Activated CD4-positive, CD25-positive, alpha-beta regulatory T cell (primary cell): ENCODE data around the gene ACSM3.
"Not testable (repeated sequence)": the region's sequence is repeated elsewhere in the genome, so short reads cannot be mapped to it uniquely, and the experiment has no call there.

Experiments
- DNase-seq, 4 experiments: peaks; one replicate each; lab custom pipeline; 2025; lab: John Stamatoyannopoulos, UW

The ACSM3 gene, protein sequence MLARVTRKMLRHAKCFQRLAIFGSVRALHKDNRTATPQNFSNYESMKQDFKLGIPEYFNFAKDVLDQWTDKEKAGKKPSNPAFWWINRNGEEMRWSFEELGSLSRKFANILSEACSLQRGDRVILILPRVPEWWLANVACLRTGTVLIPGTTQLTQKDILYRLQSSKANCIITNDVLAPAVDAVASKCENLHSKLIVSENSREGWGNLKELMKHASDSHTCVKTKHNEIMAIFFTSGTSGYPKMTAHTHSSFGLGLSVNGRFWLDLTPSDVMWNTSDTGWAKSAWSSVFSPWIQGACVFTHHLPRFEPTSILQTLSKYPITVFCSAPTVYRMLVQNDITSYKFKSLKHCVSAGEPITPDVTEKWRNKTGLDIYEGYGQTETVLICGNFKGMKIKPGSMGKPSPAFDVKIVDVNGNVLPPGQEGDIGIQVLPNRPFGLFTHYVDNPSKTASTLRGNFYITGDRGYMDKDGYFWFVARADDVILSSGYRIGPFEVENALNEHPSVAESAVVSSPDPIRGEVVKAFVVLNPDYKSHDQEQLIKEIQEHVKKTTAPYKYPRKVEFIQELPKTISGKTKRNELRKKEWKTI

DNA sequence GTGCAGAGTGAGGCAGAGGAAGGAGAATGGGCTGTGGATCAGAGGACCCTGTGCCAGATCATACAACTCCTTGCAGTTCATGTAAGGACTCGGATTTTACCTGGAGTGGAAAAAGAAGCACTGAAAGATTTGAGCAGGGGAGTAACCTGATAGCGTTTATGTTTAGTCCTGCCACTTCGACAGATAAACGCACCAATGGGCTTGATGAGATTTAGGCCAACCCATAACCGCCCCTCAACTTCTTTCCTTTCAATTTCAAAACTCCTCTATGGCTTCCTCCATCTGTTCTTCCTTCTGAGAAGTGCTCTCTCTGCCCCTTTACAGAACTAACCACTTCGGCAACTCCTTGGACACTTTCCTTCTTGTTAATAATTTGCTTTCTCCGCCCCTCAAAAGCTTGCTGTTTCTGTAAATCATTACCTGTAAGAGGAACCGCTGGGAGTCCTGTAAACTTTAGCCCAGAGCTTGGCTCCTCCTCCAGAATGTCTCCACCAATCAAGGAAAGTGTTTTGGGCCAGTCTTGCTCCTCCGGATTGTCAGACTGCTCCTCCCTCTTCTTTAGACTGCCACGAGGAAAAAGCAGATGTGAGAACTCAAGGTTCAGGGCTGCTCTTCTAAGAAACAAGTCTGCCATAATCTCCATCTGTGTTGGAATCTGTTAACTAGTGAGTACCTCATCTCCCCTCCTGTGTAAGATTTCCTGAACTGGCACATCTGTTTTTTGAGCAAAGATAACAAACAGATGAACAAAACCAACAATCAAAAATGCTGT is at the start of gene ACSM3:
TSS of gene ACSM3 (plus strand) at position 554 of the 772 bp plus-strand sequence. CDS start 6,021 bp downstream, outside the sequence.
- peak in 3 of 4 experiments; percentile 14 to 24 (median 24) for DNase-seq

DNA sequence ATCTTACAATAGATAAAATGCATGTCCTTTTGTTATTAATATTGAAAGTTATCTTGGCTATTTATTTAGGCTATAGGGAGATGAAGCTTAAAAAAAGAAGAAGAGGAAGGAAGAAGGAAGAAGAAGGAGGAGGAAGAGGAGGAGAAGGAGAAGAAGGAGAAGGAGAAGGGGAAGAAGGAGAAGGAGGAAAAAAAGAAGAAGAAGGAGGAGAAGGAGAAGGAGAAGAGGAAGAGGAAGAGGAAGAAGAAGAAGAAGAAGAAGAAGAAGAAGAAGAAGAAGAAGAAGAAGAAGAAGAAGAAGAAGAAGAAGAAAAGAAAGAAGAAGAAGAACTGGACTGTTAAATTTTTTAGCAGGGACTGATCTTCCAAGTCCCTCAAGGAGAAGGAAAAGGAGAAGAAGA is 46.1 kb upstream of the ACSM3 start:
- not testable (repeated sequence) for DNase-seq

DNA sequence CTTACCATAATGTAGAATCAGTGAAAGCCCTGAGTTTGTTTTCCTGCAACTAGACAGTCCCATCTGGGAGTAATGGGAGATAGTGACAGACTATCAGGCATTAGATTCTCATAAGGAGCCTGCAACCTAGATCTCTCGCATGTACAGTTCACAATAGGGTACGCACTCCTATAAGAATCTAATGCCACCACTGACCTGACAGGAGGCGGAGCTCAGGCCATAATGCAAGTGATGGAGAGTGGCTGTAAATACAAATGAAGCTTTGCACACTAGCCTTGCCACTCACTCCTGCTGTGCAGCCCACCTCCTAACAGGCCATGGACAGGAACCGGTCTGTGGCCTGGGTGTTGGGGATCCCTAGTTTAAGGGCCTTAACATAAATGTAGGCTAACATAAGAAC is 43.6 kb upstream of the ACSM3 start:
- DNase-seq = no peak

DNA sequence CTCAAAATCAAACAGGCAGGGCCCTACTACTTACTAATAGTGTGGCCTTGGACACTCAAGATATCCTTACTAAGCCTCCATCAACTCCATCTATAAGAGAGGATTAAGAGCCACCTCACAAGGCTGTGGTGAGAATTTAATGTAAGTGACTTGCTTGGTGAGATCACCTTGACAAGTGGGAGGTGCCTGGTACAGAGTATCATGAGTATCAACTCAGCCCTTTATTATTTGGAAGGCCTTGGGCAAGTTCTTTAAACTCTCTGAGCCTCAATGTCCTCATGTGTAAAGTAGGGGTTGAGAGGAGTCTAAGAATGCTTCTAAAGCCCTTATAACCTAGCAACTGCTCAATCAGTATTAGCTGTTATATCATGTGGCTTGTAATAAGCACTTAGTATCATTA is 37.2 kb upstream of the ACSM3 start:
- DNase-seq = no peak

DNA sequence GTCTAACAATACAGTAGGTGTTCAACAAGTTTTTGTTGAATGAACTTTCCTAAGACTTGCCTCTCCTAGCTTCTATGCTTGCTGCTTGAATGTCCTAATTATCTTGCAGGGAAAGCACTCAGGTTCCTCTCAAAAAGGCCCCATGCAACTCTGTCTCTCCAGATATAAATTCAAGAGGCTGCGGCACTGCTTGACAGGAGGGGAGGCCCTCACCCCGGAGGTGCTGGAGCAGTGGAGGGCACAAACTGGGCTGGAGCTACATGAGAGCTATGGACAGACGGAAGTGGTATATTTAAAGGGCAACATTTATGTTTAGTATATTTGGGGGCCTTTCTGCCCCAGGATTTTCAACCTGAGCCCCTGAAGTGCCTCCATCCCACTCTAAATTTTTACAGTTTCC is 36.6 kb upstream of the ACSM3 start:
- DNase-seq = no peak

DNA sequence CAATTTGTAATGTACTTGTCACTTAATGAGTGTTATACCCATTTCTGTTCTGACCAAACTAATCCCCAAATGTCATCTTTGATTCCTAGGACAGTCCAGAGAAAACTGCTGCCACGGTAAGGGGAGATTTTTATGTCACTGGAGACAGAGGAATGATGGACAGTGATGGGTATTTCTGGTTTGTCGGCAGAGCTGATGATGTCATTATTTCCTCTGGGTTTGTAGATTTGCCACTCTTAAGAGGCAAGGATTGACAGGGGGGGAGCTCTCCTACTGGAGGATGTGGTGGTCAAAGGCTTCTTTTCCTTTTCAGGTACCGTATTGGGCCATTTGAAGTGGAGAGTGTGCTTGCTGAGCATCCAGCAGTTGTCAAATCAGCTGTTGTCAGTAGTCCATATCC is 34.7 kb upstream of the ACSM3 start:
- no peak for DNase-seq

DNA sequence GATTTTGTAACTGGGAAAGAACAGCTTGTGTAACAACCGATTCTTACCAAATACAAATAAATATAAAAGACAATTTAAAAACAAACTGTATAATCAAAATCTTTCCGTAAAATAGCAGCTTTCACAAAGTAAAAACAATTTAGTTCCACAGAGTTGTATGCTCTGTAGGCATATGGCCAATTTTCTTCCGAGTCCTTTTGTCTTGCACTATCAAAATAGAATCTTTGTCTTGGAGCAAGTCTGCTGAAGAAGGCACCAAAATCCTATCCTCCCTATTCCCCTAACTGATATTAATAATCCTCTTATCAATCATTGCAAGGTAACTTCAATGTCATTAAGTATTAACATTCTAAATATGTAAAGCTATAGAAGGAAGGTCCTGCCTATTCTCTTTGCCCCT is 29.8 kb upstream of the ACSM3 start:
- no peak for DNase-seq

DNA sequence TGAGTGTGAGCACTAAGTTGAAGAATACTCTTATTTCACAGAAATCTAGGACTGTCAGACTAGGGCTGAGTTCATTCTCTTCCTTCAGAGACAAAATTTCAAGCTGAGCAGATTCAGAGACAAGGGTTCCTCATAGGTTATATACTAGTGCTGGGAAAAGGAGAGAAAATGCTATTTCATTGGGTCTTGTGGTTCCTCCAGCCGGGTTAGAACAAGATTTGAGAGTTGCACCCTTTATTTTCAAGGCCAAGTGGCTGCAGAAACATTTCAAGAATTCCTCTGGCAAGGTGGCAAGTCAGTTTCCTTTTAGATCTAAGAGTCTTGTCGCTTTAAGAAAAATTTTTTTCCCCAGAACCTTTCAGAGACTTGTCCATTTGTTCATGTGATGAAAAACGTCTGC is 29.0 kb upstream of the ACSM3 start:
- DNase-seq = no peak

DNA sequence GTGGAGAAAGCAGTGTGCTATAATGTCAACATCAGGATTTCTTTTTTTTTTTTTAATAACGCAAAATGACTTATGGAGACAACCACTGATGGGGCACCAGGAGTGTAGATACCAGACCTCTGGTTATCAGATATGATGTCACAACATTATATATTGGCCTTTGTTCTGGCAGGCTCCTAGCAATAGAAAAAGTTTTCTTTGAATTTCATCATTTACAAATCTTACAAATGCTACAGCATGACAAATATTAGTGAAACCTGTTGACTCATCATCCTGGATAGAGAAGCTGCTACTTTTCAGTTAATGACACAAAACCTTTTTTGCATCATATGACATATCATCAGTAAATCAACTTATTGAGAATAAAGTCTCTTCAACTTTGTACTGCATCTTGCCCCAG is 28.3 kb upstream of the ACSM3 start:
- DNase-seq = no peak

DNA sequence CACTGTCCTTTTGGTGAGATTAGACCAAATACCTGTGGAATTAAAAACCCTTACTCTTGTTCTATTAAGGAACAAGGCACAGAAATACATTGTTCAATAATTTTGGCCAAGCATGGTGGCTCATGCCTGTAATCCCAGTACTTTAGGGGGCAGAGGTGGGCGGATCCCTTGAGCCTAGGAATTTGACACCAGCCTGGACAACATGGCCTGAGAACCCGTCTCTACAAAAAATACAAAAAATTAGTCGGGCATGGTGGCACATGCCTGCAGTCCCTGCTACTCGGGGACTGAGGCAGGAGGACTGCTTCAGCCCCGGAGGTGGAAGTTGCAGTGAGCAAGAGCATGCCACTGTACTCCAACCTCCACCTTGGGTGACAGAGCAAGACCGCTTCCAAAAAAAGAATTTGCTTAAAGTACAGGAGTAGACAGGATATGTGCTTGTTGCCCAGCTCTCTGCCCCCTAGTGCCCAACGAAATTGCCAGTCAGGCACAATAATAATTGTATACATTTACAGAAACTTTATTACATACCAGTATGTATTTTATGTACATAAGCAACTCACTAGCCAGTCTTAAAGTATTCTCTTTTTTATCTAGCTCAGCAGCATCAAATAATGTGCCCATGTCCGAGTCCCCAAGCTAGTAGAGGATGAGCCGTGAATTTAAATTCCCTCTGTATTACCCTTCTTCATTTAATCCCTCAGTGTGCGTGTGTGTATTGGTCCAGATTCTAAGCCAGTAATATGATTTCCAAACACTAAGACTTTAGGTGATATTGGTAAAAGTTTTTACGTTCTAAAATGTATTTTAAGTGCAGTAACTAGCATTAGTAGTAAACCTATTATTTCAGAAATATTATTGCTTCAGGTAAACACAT is 23.6 kb upstream of the ACSM3 start:
- no peak for DNase-seq

DNA sequence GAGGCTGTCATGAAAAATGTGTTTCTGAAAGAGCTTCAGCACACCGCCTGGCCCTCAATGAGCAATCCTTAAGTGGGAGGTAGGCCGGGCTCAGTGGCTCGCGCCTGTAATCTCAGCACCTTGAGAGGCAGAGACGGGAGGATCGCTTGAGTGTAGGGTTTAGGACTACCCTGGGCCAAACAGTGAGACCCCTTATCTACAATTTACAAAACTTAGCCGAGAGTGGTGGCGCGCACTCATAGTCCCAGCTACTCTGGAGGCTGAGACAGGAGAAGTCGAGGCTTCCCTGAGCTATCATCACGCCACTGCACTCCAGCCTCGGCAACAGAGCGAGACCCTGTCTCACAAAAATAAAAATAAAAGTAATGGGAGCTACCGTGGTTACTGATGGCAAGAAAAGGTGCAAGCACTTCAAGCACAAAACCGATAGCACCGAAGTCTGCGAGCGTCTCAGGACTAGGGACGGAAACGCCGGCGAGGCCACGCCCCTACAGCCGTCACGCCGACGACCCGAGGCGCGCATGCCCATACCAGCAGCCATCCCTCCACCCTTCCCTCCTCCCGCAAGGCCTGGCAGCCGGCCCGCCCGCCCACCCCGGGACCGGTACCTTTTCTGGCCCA is 22.8 kb upstream of the ACSM3 start:
- DNase-seq = peak; percentile 67 to 88 (median 80)

DNA sequence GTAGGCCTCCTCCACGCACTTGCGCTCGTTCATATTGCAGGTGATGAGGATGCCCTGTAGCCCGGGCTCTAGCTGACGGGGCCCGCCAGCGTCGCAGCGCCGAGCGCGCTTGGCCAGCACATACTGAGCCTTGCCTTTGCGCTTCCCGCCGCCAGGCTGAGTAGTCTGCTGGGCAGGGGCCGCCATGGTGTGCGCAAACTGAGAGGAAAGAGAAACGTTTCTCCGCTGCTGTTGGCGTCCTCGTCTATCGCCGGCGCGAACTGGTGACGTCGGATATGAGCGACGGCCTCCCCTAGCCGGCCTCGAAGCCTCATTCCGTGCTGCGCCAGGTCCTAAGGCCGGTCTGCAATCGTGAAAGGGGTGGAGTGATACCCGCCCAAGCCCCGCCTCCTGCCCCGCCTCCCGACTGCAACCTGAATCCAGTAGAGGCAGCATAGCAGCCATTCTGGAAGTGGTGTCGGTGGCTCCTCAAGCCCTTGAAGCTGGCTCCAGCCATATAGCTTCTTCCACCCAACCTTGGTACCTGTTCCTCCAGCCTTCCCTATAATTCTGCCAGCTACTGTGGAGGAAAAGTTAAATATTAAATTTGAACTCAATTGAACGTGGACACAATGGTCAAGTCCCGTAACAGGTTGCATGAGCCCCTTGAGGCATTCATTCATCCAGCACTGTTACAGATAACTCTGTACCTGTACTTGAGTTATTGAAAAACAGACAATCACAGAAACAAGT is 22.1 kb upstream of the ACSM3 start, which contains the start of gene THUMPD1:
TSS of gene THUMPD1 (minus strand) at position 265 of the 732 bp plus-strand sequence. CDS start at position 186, 79 bp downstream.
- peak; percentile 92 to 97 (median 96) for DNase-seq

DNA sequence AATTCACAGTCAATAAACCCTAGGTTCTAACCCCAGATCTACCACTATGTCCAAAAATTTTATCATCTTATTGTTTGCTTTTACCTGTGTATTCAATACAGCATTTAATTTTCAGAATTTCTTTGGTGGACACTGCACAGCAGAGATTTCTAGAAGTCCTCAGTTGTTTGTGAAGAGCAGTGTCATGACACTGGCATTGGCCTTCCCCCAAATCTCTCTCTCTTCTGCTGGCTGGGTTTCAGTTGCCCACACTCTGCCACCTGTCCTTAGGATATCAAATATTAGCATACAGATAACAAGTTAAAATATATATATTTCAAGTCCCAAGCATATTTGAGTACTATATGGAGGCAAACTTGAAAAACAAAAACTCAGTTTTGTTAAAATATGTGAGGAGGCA is 20.2 kb upstream of the ACSM3 start:
- no peak for DNase-seq

DNA sequence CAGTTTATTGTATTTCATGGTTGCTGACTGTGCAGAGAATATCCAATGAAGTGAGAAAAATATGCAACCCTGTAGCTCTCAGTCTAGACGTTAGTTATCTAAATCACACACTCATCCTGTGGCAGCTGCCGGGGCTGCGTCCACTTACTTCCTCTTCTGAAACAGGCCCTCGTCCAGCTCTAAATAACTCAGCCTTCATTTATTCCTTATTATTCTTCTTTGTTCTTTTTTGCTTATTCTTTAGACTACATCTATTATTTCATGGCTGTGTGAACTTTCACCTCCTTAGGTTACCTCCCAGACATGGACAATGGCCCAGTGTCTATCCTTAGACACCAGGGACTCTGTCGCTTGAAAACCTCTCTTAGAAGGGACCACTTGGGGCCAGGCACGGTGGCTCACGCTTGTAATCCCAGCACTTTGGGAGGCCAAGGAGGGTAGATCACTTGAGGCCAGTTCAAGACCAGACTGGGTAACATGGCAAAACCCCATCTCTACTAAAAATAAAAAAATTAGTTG is 18.8 kb upstream of the ACSM3 start:
- DNase-seq = no peak

DNA sequence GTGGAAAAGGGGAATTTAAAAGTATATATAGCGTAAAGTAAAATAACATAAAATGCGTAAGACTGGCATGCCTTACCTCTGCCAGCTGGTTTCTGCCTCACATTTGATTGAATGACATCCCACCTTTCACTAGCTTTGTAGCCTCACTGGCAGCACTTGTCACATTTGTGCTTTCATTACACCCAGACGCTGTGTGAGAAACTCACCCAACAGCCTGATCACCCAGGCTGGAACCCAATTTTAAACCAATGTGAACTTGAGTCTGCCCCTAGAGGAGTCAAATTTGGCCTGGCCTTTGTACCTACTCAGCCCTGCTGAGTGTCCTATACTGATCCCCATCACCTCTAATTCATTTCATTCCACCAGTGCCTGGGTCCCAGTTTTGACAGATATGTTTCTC is 17.4 kb upstream of the ACSM3 start:
- no peak for DNase-seq

DNA sequence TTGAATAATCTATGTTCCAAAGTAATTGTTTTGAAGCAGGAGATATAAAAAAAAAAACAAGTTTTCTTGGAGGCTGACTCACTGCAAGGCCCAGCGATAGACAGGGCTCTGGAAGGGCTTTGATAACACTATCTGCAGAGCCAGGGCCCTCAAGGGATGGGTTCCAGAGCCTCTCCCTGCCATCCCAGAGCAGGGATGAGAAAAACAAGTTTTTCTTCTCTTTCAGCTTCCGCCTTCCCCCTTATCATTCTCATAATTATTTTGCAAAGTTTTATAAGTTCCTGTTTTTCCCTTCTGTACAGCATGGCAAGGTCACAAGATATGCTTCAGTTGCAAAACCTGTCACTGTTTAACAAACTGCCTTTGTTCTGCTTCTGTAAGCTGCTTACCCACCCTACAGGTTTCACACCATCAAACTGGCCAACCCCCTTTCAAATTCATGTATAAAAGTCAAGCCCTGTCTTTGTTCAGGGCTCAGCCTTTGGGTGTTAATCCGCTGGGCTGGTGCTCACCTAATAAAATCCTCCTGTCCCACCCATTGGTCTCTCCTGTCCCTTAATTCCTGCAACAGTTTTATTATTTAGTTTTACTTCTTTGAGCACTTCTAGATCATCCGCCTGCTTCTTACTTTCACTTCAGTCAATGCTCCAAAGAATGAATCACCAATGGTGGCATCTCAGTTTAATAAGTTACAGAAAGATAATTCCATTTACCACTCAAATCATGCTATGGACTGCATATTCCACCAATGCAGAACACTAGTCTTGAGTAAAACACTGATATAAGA is 16.6 kb upstream of the ACSM3 start:
- no peak for DNase-seq

DNA sequence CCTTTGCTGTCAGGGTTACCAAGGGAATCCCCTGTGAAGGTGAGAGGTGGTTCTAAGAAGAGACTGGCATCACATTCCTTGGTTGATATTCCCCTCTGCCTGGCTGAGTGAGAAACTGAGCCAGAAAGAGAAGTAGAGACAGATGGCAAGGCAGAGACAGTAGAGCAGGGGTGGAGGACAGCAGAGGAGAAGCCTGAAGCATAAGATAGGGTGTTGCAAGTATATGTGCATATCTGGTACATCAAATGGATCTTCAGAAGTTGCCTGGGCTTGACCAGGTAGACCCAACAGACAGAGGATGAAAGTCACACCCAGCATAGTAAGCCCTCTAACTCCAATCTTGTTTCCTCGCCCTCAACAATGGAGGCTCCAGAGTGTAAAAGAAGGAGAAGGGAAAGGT is 14.3 kb upstream of the ACSM3 start:
- no peak for DNase-seq

DNA sequence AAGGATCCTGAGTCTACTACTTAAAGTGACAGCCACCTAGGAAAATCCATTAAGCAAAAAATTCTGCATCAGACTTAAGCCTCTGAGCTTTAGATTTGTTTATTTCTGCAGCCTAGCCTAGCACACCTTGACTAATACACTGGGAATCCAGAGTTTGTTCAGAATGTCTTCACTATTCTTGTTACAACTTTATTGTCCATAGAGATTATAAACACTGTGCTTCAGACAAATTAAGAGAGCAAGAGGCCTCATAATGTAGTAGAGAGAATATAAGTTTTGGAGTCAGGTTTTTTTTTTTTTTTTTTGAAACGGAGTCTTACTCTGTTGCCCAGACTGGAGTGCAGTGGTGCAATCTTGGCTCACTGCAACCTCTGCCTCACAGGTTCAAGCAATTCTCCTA is 13.3 kb upstream of the ACSM3 start:
- no peak for DNase-seq

DNA sequence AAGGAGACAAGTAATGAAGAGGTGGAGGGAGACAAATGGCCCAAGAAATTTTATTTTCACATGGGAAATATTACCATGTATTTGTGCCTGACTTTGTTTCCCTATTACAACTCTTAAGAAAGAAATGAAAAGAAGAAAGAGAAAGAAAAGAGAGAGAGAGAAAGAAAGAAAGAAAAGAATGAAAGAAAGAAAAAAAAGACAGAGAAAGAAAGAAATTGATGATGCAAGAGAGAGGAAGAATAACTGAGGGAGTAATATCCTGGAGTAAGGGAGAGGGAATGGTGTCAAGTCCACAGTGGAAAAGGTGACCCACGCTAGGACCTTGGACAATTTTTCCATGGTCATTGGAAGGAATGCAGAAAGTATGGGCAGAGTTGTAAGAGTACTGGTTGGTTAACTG is 10.1 kb upstream of the ACSM3 start:
- no peak for DNase-seq

DNA sequence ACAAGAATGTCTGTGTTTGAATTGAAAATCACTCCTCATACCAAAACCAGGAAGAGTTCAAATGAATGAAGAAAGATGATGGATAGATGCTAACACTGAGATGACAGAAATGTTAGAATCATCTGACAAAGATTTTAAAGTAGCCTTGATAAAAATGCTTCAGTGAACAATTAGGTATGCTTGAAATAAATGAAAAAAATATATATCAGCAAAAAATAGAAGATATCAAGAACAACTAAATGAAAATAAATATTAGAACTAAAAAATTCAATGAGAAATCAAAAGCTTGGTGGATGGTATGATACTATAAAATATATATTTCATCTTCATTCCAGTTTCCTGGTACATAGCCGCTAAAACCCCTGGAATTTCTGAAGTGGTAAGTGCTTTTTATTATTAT is 8.6 kb upstream of the ACSM3 start:
- no peak for DNase-seq
